Measurements from ENCODE around the gene STK32B. TPM values are rescaled to one million over a fixed set of nuclear protein-coding genes. Genes with fewer than 3 reads are reported as not detected.

STK32B gene
- total RNA-seq, 1 experiment from 2014 or later: 1.1 TPM

DNA sequence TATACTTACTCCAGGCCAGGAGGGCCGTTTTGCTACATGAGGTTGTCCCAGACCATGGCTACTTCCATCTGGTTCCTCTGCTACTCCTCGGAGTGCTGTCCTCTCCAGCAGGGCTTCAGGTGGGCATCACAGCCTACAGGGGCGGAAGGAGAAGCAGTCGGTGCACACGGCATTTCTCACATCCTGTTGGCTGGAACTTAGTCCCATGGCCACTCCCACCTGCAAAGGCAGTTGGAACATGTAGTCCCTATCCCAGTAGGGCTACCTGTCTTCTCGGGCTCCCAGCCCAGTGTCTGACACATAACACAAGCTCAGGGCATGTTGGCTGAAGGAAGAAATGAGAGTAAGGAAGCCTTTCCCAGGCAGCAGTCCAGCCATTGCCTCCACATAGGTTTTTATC is 7.7 kb upstream of the STK32B start:
- peak overlapping the region; percentile 45; the same call in 1 of the 2 replicates for H2AFZ ChIP-seq (ENCODE audit: low read length)
- H3K4me1 ChIP-seq (ENCODE audit: insufficient read depth, low read length): peaks cover 7% of the 10 kb centered on the region
- no peaks in the 10 kb centered on the region for H3K36me3 ChIP-seq (ENCODE audit: low read depth, low read length)
- no TSS peak for BruUV-seq (replicated peaks)
- H3F3A ChIP-seq (ENCODE audit: low read length, unreplicated experiment): no peaks in the 10 kb centered on the region
- H3K4me3 ChIP-seq (ENCODE audit: low read length): no peak overlapping the region
- ATAC-seq: no peak
- no peaks in the 10 kb centered on the region for H3K9me2 ChIP-seq (replicated peaks; ENCODE audit: low read length)
- peak; percentile 48 for DNase-seq
- TF ChIP-seq EZH2phosphoT487 (IDR thresholded peaks at IDR 0.05; ENCODE audit: borderline replicate concordance, low read length) (no peak), EZH2 (IDR thresholded peaks at IDR 0.05; ENCODE audit: low read length, unreplicated experiment) (no peak)
- TF ChIP-seq, protein P1, sequence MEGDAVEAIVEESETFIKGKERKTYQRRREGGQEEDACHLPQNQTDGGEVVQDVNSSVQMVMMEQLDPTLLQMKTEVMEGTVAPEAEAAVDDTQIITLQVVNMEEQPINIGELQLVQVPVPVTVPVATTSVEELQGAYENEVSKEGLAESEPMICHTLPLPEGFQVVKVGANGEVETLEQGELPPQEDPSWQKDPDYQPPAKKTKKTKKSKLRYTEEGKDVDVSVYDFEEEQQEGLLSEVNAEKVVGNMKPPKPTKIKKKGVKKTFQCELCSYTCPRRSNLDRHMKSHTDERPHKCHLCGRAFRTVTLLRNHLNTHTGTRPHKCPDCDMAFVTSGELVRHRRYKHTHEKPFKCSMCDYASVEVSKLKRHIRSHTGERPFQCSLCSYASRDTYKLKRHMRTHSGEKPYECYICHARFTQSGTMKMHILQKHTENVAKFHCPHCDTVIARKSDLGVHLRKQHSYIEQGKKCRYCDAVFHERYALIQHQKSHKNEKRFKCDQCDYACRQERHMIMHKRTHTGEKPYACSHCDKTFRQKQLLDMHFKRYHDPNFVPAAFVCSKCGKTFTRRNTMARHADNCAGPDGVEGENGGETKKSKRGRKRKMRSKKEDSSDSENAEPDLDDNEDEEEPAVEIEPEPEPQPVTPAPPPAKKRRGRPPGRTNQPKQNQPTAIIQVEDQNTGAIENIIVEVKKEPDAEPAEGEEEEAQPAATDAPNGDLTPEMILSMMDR (conservative IDR thresholded peaks at IDR 0.05; ENCODE audit: low read depth, low read length): no peak
- POLR2A ChIA-PET (ENCODE audit: unreplicated experiment): no interaction called here
- intact Hi-C loops (cut with micrococcal nuclease): no loop called here
- H3K27me3 ChIP-seq (ENCODE audit: low read length): no peaks in the 10 kb centered on the region
- CTCF ChIA-PET: no interaction called here
- H3K79me2 ChIP-seq (ENCODE audit: low read length): no peaks in the 10 kb centered on the region
- H3K27ac ChIP-seq (ENCODE audit: low read length): no peak overlapping the region
- no peaks in the 10 kb centered on the region for H4K20me1 ChIP-seq (ENCODE audit: low read length)
- no peaks in the 10 kb centered on the region for H3K9me3 ChIP-seq (ENCODE audit: low read length)
- H3K9ac ChIP-seq (ENCODE audit: low read length): no peak overlapping the region
- H3K4me2 ChIP-seq (ENCODE audit: low read length): peak overlapping the region; percentile 30; the same call in 1 of the 2 replicates

DNA sequence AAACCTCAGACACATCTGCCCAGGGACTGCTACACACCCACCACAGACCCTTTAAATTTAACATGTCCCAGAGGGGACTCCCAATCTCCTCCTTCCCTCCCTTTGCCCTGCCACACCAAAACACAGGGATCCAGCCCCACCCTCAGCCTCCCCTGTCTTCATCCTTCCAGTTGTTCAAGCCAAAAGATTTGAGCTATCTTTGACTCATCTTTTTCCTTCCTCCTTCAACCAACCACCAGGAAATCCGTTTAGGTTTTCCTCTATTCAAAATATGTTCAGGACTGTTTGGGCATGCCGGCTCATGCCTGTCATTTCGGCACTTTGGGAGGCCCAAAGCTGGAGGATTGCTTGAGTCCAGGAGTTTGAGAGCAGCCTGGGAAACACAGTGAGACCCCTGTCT is 6.9 kb upstream of the STK32B start:
- no peak overlapping the region for H3K9ac ChIP-seq (ENCODE audit: low read length)
- TF ChIP-seq, protein P1 (conservative IDR thresholded peaks at IDR 0.05; ENCODE audit: low read depth, low read length): no peak
- TF ChIP-seq EZH2 (IDR thresholded peaks at IDR 0.05; ENCODE audit: low read length, unreplicated experiment): no peak
- TF ChIP-seq EZH2phosphoT487 (IDR thresholded peaks at IDR 0.05; ENCODE audit: borderline replicate concordance, low read length): no peak
- H3K27ac ChIP-seq (ENCODE audit: low read length): no peak overlapping the region
- no peaks in the 10 kb centered on the region for H3K79me2 ChIP-seq (ENCODE audit: low read length)
- H3F3A ChIP-seq (ENCODE audit: low read length, unreplicated experiment): no peaks in the 10 kb centered on the region
- no peaks in the 10 kb centered on the region for H3K27me3 ChIP-seq (ENCODE audit: low read length)
- ChIA-PET POLR2A (ENCODE audit: unreplicated experiment) (no interaction called here), CTCF (interaction anchor here (0.9 kb wide), 1 partner anchor 26 kb away, joined by 4 read pairs; no protein-coding TSS in a partner anchor)
- intact Hi-C loops (cut with micrococcal nuclease): no loop called here
- no peaks in the 10 kb centered on the region for H4K20me1 ChIP-seq (ENCODE audit: low read length)
- no peak for DNase-seq
- H3K4me1 ChIP-seq (ENCODE audit: insufficient read depth, low read length): no peaks in the 10 kb centered on the region; the same call in 1 of the 2 replicates
- no peak overlapping the region for H3K4me3 ChIP-seq (ENCODE audit: low read length)
- H3K4me2 ChIP-seq (ENCODE audit: low read length): no peak overlapping the region
- no peaks in the 10 kb centered on the region for H3K9me2 ChIP-seq (replicated peaks; ENCODE audit: low read length)
- no peak for ATAC-seq
- H3K9me3 ChIP-seq (ENCODE audit: low read length): no peaks in the 10 kb centered on the region
- BruUV-seq (replicated peaks): no TSS peak
- no peaks in the 10 kb centered on the region for H3K36me3 ChIP-seq (ENCODE audit: low read depth, low read length)
- H2AFZ ChIP-seq (ENCODE audit: low read length): no peak overlapping the region

DNA sequence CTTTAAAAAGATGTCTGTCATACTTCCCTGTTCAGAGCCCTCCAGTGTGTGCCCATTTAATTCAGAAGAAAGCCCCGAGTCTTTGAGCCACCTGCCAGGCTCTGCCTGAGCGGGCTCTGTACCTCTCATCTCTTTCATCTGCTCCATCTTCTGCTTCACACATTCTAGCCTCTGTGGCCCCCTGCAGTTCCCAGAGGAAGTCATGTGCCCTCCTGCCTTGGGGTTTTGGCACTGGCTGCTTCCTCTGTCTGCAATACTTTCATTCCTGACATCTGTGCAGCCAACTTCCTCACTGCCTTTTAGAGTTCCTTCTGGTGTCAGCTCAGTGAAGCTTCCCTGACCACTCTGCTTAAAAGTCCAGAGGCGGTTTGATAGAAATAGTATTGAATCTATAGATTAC is 6.2 kb upstream of the STK32B start:
- H3K9me3 ChIP-seq (ENCODE audit: low read length): no peaks in the 10 kb centered on the region
- H3K9ac ChIP-seq (ENCODE audit: low read length): no peak overlapping the region
- no peaks in the 10 kb centered on the region for H3K9me2 ChIP-seq (replicated peaks; ENCODE audit: low read length)
- no peak overlapping the region for H3K4me3 ChIP-seq (ENCODE audit: low read length)
- H3K4me2 ChIP-seq (ENCODE audit: low read length): no peak overlapping the region
- H4K20me1 ChIP-seq (ENCODE audit: low read length): no peaks in the 10 kb centered on the region
- ATAC-seq: no peak
- no peaks in the 10 kb centered on the region for H3K79me2 ChIP-seq (ENCODE audit: low read length)
- no TSS peak for BruUV-seq (replicated peaks)
- CTCF ChIA-PET: no interaction called here
- POLR2A ChIA-PET (ENCODE audit: unreplicated experiment): no interaction called here
- no peak overlapping the region for H2AFZ ChIP-seq (ENCODE audit: low read length)
- no peaks in the 10 kb centered on the region for H3K36me3 ChIP-seq (ENCODE audit: low read depth, low read length)
- intact Hi-C loops (cut with micrococcal nuclease): no loop called here
- TF ChIP-seq, protein P1 (conservative IDR thresholded peaks at IDR 0.05; ENCODE audit: low read depth, low read length): no peak
- no peak for TF ChIP-seq EZH2phosphoT487 (IDR thresholded peaks at IDR 0.05; ENCODE audit: borderline replicate concordance, low read length)
- no peak for TF ChIP-seq EZH2 (IDR thresholded peaks at IDR 0.05; ENCODE audit: low read length, unreplicated experiment)
- no peak for DNase-seq
- H3K27me3 ChIP-seq (ENCODE audit: low read length): no peaks in the 10 kb centered on the region
- H3F3A ChIP-seq (ENCODE audit: low read length, unreplicated experiment): no peaks in the 10 kb centered on the region
- H3K27ac ChIP-seq (ENCODE audit: low read length): no peak overlapping the region
- no peaks in the 10 kb centered on the region for H3K4me1 ChIP-seq (ENCODE audit: insufficient read depth, low read length)
